Activated CD4-positive, alpha-beta memory T cell treated with anti-CD3 and anti-CD28 coated beads, Interleukin-2, amount 10 ng/mL, durations not matched to agents 7 days and 5 days (primary cell): Measurements from ENCODE around the gene BFAR. TPM values are rescaled to one million over a fixed set of nuclear protein-coding genes. Genes with fewer than 3 reads are reported as not detected.
"Not testable (repeated sequence)": the region's sequence is repeated elsewhere in the genome, so short reads cannot be mapped to it uniquely, and the experiment has no call there.

Experiments used
- CTCF ChIA-PET: fragments of 350-600 bp; sonication (Branson Sonifier 250); formaldehyde crosslinking; loops from one replicate; lab custom pipeline; 2021; ENCODE audit warnings: antibody characterized with exemption, inconsistent platforms; lab: Charles Lee
- POLR2A ChIA-PET: fragments of 350-600 bp; sonication (Branson Sonifier 250); formaldehyde crosslinking; loops from one replicate; lab custom pipeline; 2021; ENCODE audit warnings: antibody characterized with exemption; lab: Charles Lee
- DNase-seq: peaks from one replicate; pipeline ENCODE4 v3.0.0-alpha.2; 2020
- H3K27ac Mint-ChIP-seq: one replicate; pipeline ENCODE4 v1.8.0; 2021; ENCODE audit warnings: mild to moderate bottlenecking, mixed read lengths
- H3K27me3 Mint-ChIP-seq: one replicate; pipeline ENCODE4 v1.8.0; 2021; ENCODE audit warnings: mixed read lengths
- H3K36me3 Mint-ChIP-seq: one replicate; pipeline ENCODE4 v1.8.0; 2021; ENCODE audit warnings: low read depth, mixed read lengths
- H3K4me1 Mint-ChIP-seq: one replicate; pipeline ENCODE4 v1.8.0; 2021; ENCODE audit warnings: mixed read lengths
- H3K4me3 Mint-ChIP-seq: one replicate; pipeline ENCODE4 v1.8.0; 2021; ENCODE audit warnings: mild to moderate bottlenecking, mixed read lengths
- H3K9me3 Mint-ChIP-seq: one replicate; pipeline ENCODE4 v1.8.0; 2021; ENCODE audit warnings: mixed read lengths
- total RNA-seq, 2 experiments: library from RNA; stranded (reverse); gene quantifications; one replicate each; pipeline ENCODE4 v1.2.3, GENCODE V29; 2021

Gene BFAR
- total RNA-seq, 2 experiments from 2014 or later, result 62.3 to 68.8 TPM

DNA sequence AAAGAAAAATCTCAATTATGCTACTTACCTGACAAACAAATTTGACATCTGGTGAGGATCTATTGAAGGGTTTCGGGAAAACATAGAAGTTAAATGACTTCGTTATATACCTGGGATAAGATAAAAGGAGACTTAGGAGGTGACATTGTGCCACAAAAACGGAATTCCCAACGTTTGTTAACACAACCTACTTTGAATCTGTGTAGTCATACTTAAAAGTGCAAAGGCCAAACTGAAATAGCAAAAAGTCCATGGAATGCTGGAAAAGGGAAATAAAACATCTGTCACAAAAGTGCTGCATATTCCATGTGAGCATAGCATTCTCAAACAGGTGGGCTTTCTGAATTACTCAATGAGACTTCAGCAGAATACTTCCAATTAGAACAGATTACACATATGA, 5.7 kb upstream of the BFAR start:
- H3K36me3 Mint-ChIP-seq, result peaks cover 53% of the 10 kb centered on the region
- no peak for DNase-seq
- ChIA-PET POLR2A (no interaction called here), CTCF (no interaction called here)
- H3K27ac Mint-ChIP-seq, result no peak overlapping the region
- H3K27me3 Mint-ChIP-seq, result no peaks in the 10 kb centered on the region
- H3K4me3 Mint-ChIP-seq, result no peak overlapping the region
- no peaks in the 10 kb centered on the region for H3K9me3 Mint-ChIP-seq
- H3K4me1 Mint-ChIP-seq, result peaks cover 39% of the 10 kb centered on the region

DNA sequence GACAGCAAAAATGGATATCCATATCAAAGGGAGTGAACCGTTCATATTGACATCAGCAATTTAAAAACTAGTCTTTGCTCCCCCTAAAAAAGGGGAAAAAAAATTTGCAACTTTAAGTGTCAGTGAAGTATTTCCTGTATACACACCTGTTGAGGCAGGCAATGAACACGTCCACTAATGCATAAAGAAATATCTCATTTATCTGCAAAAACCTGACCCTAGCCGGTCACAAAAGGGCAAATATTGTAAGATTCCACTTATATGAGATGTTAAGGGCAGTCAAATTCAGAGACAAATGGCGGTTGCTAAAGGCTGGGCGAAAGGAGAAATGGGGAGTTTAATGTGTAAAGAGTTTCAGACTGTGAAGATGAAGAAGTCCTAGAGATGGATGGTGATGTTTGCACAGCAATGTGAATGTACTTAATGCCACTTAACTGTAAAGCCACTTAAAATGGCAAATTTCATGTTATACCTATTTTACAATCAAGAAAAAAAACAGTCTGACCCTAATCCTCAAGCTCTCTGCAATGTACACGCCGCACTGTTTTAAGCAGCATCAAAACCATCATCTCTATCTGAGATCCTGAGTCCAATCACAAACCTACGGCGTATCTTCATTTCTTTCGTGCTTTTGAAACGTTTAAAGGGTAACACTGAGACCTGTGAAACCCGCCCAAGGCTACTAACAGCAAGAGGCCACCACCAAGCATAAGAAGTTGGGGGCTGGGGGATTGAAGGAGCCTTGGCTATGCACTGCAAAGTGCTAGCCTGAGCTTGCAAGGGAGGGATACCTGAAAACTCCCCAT, 3.7 kb upstream of the BFAR start:
- POLR2A ChIA-PET, result interaction anchor here (0.8 to 1.9 kb wide), 5 partner anchors 8 to 343 kb away, joined by 3 to 9 read pairs (median 3); no protein-coding TSS in a partner anchor
- peaks cover 47% of the 10 kb centered on the region for H3K36me3 Mint-ChIP-seq

DNA sequence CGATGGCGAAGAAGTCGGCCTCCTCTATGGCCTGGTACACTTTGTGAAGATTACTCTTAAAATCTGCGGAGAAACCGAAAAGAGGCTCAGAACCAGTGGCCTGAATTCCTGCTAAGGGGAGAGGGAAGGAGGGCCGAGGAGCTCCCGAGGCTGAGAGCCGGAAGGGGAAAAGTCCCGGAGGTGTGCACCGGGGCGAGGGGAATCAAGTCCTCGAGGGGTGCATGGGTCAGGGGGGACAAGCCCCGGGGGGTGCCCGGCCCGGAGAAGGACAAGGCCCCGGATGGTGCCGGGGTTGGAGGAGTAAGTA, 3.2 kb upstream of the BFAR start:
- no peaks in the 10 kb centered on the region for H3K27me3 Mint-ChIP-seq
- DNase-seq, result no peak
- peak overlapping the region; percentile 91 for H3K4me3 Mint-ChIP-seq
- ChIA-PET CTCF (no interaction called here), POLR2A (interaction anchor here (0.8 to 1.9 kb wide), 5 partner anchors 9 to 344 kb away, joined by 3 to 9 read pairs (median 3); no protein-coding TSS in a partner anchor)
- peaks cover 52% of the 10 kb centered on the region for H3K4me1 Mint-ChIP-seq
- H3K9me3 Mint-ChIP-seq, result no peaks in the 10 kb centered on the region
- H3K27ac Mint-ChIP-seq, result peak overlapping the region; percentile 98
- peaks cover 47% of the 10 kb centered on the region for H3K36me3 Mint-ChIP-seq

More for the DNA sequence above, 3.7 kb upstream of the BFAR start:
- Mint-ChIP-seq H3K27me3 (no peaks in the 10 kb centered on the region), H3K4me3 (peak overlapping the region; percentile 91), H3K27ac (peak overlapping the region; percentile 98), H3K4me1 (peaks cover 46% of the 10 kb centered on the region), H3K9me3 (no peaks in the 10 kb centered on the region)
- CTCF ChIA-PET, result no interaction called here
- DNase-seq, result no peak

DNA sequence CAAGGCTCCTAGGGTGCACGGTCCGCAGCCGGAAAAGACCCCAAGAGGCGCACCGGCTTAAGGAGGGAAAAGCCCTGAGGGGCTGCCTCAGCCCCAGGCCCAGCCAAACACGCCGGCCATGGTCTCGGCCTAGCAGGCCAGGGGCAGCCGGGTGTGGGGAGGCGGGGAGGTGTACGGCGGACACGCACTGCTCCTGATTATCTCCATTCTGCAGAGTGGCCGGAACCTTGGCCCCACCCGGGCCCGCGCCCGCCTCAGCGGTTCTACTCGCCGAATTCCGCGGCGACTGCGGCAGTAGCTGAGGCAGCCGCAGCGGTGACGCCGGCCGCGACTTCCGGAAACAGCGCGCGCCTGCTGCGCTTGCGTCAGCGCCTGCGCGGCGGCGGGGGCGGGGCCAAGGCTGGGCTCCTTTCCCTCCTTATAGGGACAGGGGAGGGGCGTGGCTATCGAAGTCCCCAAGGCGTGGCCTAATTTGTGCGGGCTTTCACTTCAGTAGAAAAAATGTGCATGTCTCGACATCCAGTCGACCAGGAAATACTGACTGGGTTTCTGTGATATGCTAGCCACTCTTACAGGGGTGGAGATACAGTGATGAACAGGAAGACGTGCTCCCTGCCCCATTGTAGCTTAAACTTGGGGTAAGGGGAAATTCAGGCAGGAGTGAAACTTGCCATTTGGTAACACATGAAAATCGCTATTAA, 2.7 kb upstream of the BFAR start, which contains the start of gene PARN:
Gene PARN (minus strand): TSS at position 342 of the 701 bp plus-strand sequence. CDS start 135 bp downstream, at position 207.
- Mint-ChIP-seq H3K9me3 (no peaks in the 10 kb centered on the region), H3K27ac (peak within 1 kb of the TSS; percentile 98), H3K27me3 (no peaks in the 10 kb centered on the region), H3K4me1 (peaks cover 56% of the 10 kb centered on the region), H3K36me3 (peaks cover 47% of the 10 kb centered on the region), H3K4me3 (peak within 1 kb of the TSS; percentile 91)
- CTCF ChIA-PET, result interaction anchor here (1.0 kb wide), 1 partner anchor 710 kb away, joined by 4 read pairs; the partner anchor contains the start of gene ERCC4
- DNase-seq, result peak; percentile 98
- POLR2A ChIA-PET, result interaction anchor here (0.8 to 1.9 kb wide), 6 partner anchors 9 to 960 kb away, joined by 3 to 9 read pairs (median 3); partner anchors contain the start of gene RRN3

DNA sequence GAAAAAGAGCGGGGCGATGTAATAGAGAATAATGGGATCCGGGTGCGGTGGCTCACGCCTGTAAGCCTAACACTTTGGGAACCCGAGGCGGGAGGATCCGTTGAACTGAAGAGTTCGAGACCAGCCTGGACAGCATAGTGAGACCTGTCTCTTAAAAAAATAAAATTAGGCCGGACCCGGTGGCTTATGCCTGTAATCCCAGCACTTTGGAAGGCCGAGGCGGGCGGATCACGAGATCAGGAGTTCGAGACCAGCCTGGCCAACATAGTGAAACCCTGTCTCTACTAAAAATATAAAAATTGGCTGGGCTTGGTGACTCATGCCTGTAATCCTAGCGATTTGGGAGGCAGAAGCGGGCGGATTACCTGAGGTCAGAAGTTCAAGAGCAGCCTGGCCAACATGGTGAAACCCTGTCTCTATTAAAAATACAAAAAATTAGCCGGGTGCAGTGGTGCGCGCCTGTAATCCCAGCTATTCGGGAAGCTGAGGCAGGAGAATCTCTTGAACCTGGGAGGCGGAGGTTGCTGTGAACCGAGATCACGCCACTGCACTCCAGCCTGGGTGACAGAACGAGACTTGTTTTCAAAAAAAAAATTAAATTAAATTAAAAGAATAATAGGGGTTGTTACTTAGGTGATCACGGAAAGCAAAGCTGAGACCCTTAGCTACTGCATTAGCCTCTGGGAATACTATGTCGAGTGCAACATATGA, 2.0 kb upstream of the BFAR start:
- H3K36me3 Mint-ChIP-seq, result peaks cover 41% of the 10 kb centered on the region
- H3K27ac Mint-ChIP-seq, result peak overlapping the region; percentile 100
- not testable (repeated sequence) for H3K27me3 Mint-ChIP-seq, H3K9me3 Mint-ChIP-seq
- peak; percentile 16 for DNase-seq
- CTCF ChIA-PET, result interaction anchor here (1.0 kb wide), 1 partner anchor 711 kb away, joined by 4 read pairs; the partner anchor contains the start of gene ERCC4
- H3K4me1 Mint-ChIP-seq, result peaks cover 61% of the 10 kb centered on the region
- peak overlapping the region; percentile 100 for H3K4me3 Mint-ChIP-seq
- POLR2A ChIA-PET, result interaction anchor here (1.0 to 1.9 kb wide), 4 partner anchors 10 to 959 kb away, joined by 3 to 9 read pairs (median 4); partner anchors contain the start of gene RRN3

DNA sequence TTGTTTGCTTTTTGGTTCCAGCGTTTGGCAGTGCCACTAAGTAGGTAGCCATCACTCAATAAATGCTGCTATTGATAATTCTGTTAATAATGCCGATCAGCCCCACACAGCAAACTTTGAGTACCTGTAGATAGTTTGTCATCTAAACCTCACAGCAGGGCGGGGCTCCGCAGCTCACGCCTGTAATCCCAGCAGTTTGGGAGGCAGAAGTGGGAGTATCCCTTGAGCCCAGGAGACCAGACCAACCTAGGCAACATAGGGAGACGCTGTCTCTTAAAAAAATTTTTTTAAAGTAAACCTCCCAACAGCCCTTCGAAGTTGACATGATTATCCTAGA, 1.6 kb downstream of the BFAR start:
- Mint-ChIP-seq H3K36me3 (peaks cover 30% of the 10 kb centered on the region), H3K27ac (peak overlapping the region; percentile 100), H3K4me1 (peaks cover 56% of the 10 kb centered on the region), H3K9me3 (no peaks in the 10 kb centered on the region), H3K4me3 (peak overlapping the region; percentile 100), H3K27me3 (no peaks in the 10 kb centered on the region)
- ChIA-PET POLR2A (interaction anchor here (0.8 to 2.6 kb wide), 6 partner anchors 8 to 715 kb away, joined by 3 to 12 read pairs (median 4); partner anchors contain the start of gene ERCC4), CTCF (no interaction called here)
- DNase-seq, result no peak

DNA sequence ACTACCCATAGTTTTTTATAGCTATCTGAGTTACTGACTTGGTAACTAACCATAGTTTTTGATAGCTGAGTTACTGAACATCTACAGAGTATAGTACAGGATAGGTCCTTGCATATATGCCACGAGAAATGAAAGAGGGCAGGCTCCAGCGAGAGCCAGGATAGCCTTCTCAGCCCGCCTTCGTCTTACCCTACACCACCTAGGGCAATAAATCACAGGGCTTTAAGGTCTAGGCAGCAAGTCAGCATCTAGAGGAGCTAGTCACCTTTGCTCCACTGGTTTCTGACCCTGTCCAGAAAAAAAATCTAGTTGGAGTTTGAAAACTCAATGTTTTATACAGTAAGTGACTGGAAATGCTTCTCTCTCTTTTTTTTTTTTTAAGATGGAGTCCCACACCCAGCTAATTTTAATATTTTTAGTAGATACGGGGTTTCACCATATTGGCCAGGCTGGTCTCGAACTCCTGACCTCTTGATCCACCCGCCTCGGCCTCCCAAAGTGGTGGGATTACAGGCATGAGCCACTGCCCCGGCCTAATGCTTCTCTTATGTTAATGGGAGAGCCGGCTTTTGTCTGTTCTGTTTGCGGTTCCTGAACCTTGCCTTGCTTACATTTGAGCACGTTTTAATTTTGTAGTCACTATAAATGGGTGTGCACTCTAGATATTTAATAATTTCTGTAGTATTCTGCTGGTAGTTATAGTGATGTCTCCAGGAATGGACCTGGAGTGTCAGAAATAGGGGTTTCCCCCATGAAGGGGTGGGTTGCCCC, 2.8 kb downstream of the BFAR start:
- no peaks in the 10 kb centered on the region for H3K27me3 Mint-ChIP-seq
- DNase-seq, result no peak
- no peaks in the 10 kb centered on the region for H3K9me3 Mint-ChIP-seq
- no peak overlapping the region for H3K4me3 Mint-ChIP-seq
- ChIA-PET POLR2A (interaction anchor here (0.6 kb wide), 1 partner anchor 616 kb away, joined by 3 read pairs; no protein-coding TSS in a partner anchor), CTCF (no interaction called here)
- peaks cover 36% of the 10 kb centered on the region for H3K36me3 Mint-ChIP-seq
- H3K4me1 Mint-ChIP-seq, result peaks cover 62% of the 10 kb centered on the region
- H3K27ac Mint-ChIP-seq, result no peak overlapping the region

DNA sequence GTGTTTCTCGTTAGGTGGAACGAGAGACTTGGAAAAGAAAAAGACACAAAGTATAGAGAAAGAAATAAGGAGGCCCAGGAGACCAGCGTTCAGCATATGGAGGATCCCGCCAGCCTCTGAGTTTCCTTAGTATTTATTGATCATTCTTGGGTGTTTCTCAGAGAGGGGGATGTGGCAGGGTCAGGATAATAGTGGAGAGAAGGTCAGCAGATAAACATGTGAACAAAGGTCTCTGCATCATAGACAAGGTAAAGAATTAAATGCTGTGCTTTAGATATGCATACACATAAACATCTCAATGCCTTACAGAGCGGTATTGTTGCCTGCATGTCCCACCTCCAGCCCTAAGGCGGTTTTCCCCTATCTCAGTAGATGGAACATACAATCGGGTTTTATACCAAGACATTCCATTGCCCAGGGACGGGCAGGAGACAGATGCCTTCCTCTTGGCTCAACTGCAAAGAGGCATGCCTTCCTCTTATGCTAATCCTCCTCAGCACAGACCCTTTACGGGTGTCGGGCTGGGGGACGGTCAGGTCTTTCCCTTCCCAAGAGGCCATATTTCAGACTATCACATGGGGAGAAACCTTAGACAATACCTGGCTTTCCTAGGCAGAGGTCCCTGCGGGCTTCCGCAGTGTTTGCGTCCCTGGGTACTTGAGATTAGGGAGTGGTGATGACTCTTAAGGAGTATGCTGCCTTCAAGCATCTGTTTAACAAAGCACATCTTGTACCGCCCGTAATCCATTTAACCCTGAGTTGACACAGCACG, 3.6 kb downstream of the BFAR start:
- peaks cover 64% of the 10 kb centered on the region for H3K4me1 Mint-ChIP-seq
- DNase-seq, H3K27ac Mint-ChIP-seq, CTCF ChIA-PET, H3K27me3 Mint-ChIP-seq, POLR2A ChIA-PET, H3K9me3 Mint-ChIP-seq, H3K4me3 Mint-ChIP-seq: not testable (repeated sequence)
- H3K36me3 Mint-ChIP-seq, result peaks cover 42% of the 10 kb centered on the region

DNA sequence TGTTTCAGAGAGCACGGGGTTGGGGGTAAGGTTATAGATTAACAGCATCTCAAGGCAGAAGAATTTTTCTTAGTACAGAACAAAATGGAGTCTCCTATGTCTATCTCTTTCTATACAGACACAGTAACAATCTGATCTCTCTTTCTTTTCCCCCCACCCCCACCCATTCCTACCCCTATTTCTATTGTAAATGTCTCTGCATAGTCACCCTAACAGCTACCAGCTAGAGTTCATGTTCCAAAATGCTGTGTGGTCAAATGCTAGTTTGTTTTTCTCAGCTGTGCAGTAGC, 4.1 kb downstream of the BFAR start:
- H3K9me3 Mint-ChIP-seq, H3K27ac Mint-ChIP-seq, H3K4me3 Mint-ChIP-seq, DNase-seq, H3K27me3 Mint-ChIP-seq, POLR2A ChIA-PET, CTCF ChIA-PET: not testable (repeated sequence)
- H3K4me1 Mint-ChIP-seq, result peaks cover 58% of the 10 kb centered on the region
- peaks cover 42% of the 10 kb centered on the region for H3K36me3 Mint-ChIP-seq

DNA sequence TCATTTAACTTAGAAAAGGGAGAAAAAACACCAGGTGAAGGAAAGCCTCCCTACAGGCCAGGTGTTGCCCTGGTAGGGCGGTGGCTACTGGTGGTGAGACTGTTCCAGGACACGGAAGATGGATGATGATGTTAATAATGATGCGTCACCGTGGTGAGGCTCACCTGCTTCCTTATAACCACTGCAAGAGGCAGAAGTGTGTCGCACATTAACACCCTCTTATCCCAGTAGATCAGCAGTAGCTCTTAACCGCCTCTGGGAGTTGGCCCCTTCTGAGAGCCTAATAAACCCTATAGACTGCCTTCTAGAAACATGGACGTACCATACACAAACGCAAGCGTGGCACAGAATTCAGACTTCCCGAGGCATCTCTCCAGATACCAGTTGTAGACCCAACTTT, 7.8 kb downstream of the BFAR start:
- no peak overlapping the region for H3K27ac Mint-ChIP-seq
- no peak for DNase-seq
- no peak overlapping the region for H3K4me3 Mint-ChIP-seq
- no peaks in the 10 kb centered on the region for H3K27me3 Mint-ChIP-seq
- peaks cover 34% of the 10 kb centered on the region for H3K4me1 Mint-ChIP-seq
- ChIA-PET CTCF (no interaction called here), POLR2A (no interaction called here)
- H3K9me3 Mint-ChIP-seq, result no peaks in the 10 kb centered on the region
- H3K36me3 Mint-ChIP-seq, result peaks cover 43% of the 10 kb centered on the region

DNA sequence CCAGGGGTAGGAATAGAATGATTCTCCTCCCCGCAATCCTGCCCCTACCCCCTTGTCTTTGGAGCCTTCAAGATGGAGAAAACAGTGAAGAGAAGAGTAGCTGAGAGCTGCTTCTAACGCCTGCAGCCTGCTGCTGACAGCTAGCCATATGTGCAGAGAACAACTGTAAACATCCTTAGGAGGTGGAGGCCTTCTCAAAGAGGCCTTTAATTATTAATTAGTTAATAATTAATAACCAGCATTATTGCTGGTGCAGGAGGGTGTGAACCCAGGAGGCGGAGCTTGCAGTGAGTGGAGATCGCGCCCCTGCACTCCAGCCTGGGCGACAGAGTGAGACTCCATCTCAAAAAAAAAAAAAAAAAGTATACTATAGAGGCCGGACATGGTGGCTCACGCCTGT, 8.5 kb downstream of the BFAR start:
- Mint-ChIP-seq H3K9me3 (no peaks in the 10 kb centered on the region), H3K4me3 (no peak overlapping the region), H3K4me1 (peaks cover 30% of the 10 kb centered on the region), H3K27ac (no peak overlapping the region), H3K36me3 (peaks cover 43% of the 10 kb centered on the region), H3K27me3 (no peaks in the 10 kb centered on the region)
- DNase-seq, result no peak
- CTCF ChIA-PET, result no interaction called here
- POLR2A ChIA-PET, result interaction anchor here (0.8 kb wide), 1 partner anchor 9 kb away, joined by 3 read pairs; no protein-coding TSS in a partner anchor
